Thyroid gland (tissue), 4 donors: ENCODE results near the gene PRXL2A. TPM values are rescaled to one million over a fixed set of nuclear protein-coding genes. Genes with fewer than 3 reads are reported as not detected.

Source experiments
- DNase-seq, 2 donors: peaks; one replicate each; pipeline ENCODE4 v3.0.0-alpha.2; 2019
- H3K27ac ChIP-seq, 3 donors: fragments of 200-600 bp; sonication (generic); 1 replicate in 2 of 3; 2 replicates in 1 of 3; pipeline ENCODE4 v1.5.1; 2016 to 2019; ENCODE audit warnings: mild to moderate bottlenecking in 1 of 3, moderate library complexity in 1 of 3
- H3K27me3 ChIP-seq: fragments of 200-600 bp; sonication (generic); one replicate; pipeline ENCODE4 v1.5.1; 2019
- H3K36me3 ChIP-seq, 2 donors: fragments of 200-600 bp; sonication (generic); one replicate each; pipeline ENCODE4 v1.5.1; 2016 to 2019
- H3K4me1 ChIP-seq, 2 donors: fragments of 200-600 bp; sonication (generic); one replicate each; pipeline ENCODE4 v1.5.1; 2017 to 2019
- H3K4me3 ChIP-seq, 3 donors: fragments of 200-600 bp; sonication (generic); replicated peaks in 1 of 3; 1 replicate in 2 of 3; 2 replicates in 1 of 3; pipeline ENCODE4 v1.5.1; 2016; ENCODE audit warnings: mild to moderate bottlenecking in 1 of 3
- H3K9me3 ChIP-seq: fragments of 200-600 bp; sonication (generic); one replicate; pipeline ENCODE4 v1.5.1; 2017
- POLR2A ChIP-seq, 2 donors: fragments of 450-650 bp; IDR thresholded peaks; one replicate each; pipeline ENCODE4 v1.6.1; 2017; ENCODE audit warnings: antibody characterized with exemption in 2 of 2, mild to moderate bottlenecking in 2 of 2, moderate library complexity in 1 of 2
- WGBS, 2 donors: methylation state at CpG; one replicate each; pipeline ENCODE4 v1.1.5; 2017; 5-methylcytosine and 5-hydroxymethylcytosine counted together
- intact Hi-C: fragments of 100-400 bp; cut with DNase I; formaldehyde crosslinking; loops from one replicate; pipeline ENCODE4 v1.15.1; 2023
- total RNA-seq, 4 donors: library from RNA; depleted of rRNA; stranded (reverse); fragments of >200 nt; gene quantifications; one replicate each; pipeline ENCODE4 v1.2.3, GENCODE V29; 2016
- TF ChIP-seq, protein P1 (sequence below), 6 experiments: fragments of 200-600 bp in 3 of 6; fragments of 450-650 bp in 3 of 6; sonication (generic) in 3 of 6; IDR thresholded peaks; one replicate each; pipeline ENCODE4 v1.5.1; 2016 to 2019; ENCODE audit warnings: antibody characterized with exemption in 6 of 6, mild to moderate bottlenecking in 2 of 6, inconsistent platforms in 1 of 6, moderate library complexity in 1 of 6

PRXL2A gene
- total RNA-seq, 4 donors from 2014 or later: 68.2 to 93.3 (median 79.7) TPM

DNA sequence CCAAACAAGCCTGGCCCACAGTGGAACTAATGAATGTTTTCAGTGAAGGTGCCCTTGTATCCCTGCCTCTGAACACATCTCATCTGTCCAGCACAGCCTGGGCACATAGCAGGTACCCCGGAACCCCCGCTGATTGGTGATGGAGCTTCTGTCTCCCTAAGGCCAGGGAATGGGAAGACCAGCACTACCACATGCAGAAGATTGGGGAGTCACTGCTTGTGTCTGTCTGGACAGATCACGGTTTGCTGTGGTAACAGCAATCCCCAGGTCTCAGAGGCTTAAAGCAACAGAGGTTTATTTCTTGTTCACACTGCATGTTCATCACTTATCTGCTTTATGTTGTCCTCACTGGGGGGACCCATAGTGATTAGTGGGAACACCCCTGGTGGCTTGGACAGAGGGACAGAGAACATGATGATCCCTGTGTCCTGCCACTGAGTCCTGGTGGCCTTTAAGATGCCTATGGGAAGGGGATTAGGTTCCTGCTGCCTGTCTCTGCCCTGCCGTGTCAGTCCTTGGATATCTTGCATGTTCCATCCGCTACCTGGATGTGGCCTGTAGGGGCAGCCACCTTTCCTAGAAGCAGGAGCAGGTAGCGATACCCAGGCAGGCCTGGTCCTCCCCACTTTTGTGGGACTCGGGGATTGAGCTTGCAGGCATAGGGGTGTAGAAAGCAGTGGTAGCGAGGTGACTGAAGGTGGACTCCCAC is 49.4 kb downstream of the PRXL2A start:
- Histone ChIP-seq H3K36me3 (peaks cover 0 to 6% of the 10 kb centered on the region in 2 donors), H3K4me3 (no peak overlapping the region), H3K9me3 (no peaks in the 10 kb centered on the region), H3K4me1 (peaks cover 80 to 83% of the 10 kb centered on the region in 2 donors), H3K27ac (peak overlapping the region; percentile 64 to 99 (median 93)), H3K27me3 (no peaks in the 10 kb centered on the region)
- WGBS, 2 donors: 80 to 82% methylated on average over 8 of the region's 8 CpGs
- peak in 1 of 2 donors; percentile 1 for DNase-seq
- TF ChIP-seq, protein P1, sequence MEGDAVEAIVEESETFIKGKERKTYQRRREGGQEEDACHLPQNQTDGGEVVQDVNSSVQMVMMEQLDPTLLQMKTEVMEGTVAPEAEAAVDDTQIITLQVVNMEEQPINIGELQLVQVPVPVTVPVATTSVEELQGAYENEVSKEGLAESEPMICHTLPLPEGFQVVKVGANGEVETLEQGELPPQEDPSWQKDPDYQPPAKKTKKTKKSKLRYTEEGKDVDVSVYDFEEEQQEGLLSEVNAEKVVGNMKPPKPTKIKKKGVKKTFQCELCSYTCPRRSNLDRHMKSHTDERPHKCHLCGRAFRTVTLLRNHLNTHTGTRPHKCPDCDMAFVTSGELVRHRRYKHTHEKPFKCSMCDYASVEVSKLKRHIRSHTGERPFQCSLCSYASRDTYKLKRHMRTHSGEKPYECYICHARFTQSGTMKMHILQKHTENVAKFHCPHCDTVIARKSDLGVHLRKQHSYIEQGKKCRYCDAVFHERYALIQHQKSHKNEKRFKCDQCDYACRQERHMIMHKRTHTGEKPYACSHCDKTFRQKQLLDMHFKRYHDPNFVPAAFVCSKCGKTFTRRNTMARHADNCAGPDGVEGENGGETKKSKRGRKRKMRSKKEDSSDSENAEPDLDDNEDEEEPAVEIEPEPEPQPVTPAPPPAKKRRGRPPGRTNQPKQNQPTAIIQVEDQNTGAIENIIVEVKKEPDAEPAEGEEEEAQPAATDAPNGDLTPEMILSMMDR (IDR thresholded peaks at IDR 0.05): peak in 1 of 6 experiments; percentile 20
- TF ChIP-seq POLR2A (IDR thresholded peaks at IDR 0.05): no peak
- intact Hi-C loops: no loop called here

DNA sequence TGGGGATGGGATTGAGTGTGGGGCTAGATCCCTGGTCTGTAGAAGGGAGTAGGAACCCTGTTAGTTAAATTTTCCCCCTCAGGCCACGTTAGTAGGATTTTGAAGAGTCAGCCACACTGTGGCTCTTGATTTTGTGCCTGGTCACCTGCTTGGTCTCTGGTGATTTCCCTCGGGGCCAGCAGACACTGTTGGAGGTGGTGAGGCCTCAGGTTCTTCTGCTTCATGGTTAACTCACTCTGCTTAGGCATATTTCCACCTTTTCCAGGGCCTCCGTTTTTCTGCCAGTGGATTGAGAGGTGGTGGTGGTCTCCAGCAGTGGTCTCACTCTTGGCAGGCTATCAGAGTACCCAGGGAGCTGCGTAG is 49.9 kb downstream of the PRXL2A start:
- Histone ChIP-seq H3K4me1 (peaks cover 80 to 83% of the 10 kb centered on the region in 2 donors), H3K4me3 (no peak overlapping the region)
- WGBS, 2 donors: 38 to 41% methylated on average over 4 of the region's 4 CpGs

GRCh38 chr10:80458638-80459037 is 50.3 kb downstream of the PRXL2A start:
- intact Hi-C loops: no loop called here
- 51 to 58% methylated on average over 6 of the region's 6 CpGs for WGBS, 2 donors
- DNase-seq: no peak
- Histone ChIP-seq H3K27me3 (no peaks in the 10 kb centered on the region), H3K4me1 (peaks cover 80 to 83% of the 10 kb centered on the region in 2 donors), H3K36me3 (peaks cover 0 to 6% of the 10 kb centered on the region in 2 donors), H3K27ac (peak overlapping the region; percentile 64 to 99 (median 93)), H3K9me3 (no peaks in the 10 kb centered on the region), H3K4me3 (no peak overlapping the region)
- TF ChIP-seq, protein P1 (IDR thresholded peaks at IDR 0.05): no peak
- no peak for TF ChIP-seq POLR2A (IDR thresholded peaks at IDR 0.05)

More for the DNA sequence above, 49.9 kb downstream of the PRXL2A start:
- Histone ChIP-seq H3K9me3 (no peaks in the 10 kb centered on the region), H3K27ac (peak overlapping the region; percentile 64 to 99 (median 93)), H3K27me3 (no peaks in the 10 kb centered on the region), H3K36me3 (peaks cover 0 to 6% of the 10 kb centered on the region in 2 donors)
- TF ChIP-seq, protein P1 (IDR thresholded peaks at IDR 0.05): no peak
- TF ChIP-seq POLR2A (IDR thresholded peaks at IDR 0.05): no peak
- DNase-seq: no peak
- intact Hi-C loops: no loop called here

GRCh38 chr10:80459047-80459865 is 50.9 kb downstream of the PRXL2A start:
- TF ChIP-seq POLR2A (IDR thresholded peaks at IDR 0.05): peak in 1 of 2 donors; percentile 40
- TF ChIP-seq, protein P1 (IDR thresholded peaks at IDR 0.05): no peak
- Histone ChIP-seq H3K27ac (peak overlapping the region; percentile 64 to 99 (median 93)), H3K9me3 (no peaks in the 10 kb centered on the region), H3K36me3 (peaks cover 0 to 6% of the 10 kb centered on the region in 2 donors), H3K4me1 (peaks cover 86 to 89% of the 10 kb centered on the region in 2 donors), H3K4me3 (no peak overlapping the region), H3K27me3 (no peaks in the 10 kb centered on the region)
- intact Hi-C loops: no loop called here
- 26 to 36% methylated on average over 6 to 9 of the region's 9 CpGs for WGBS, 2 donors
- peak; percentile 57 to 59 for DNase-seq
